Testis (tissue), 3 donors: ENCODE data around the gene PIEZO2. TPM values are rescaled to one million over a fixed set of nuclear protein-coding genes. Genes with fewer than 3 reads are reported as not detected.

Source experiments
- DNase-seq: peaks from one replicate; pipeline ENCODE4 v3.0.0-alpha.2; 2019
- H3K27ac ChIP-seq, 2 donors: fragments of 200-600 bp; sonication (generic); one replicate each; pipeline ENCODE4 v1.5.1; 2019
- H3K27me3 ChIP-seq: fragments of 200-600 bp; sonication (generic); one replicate; pipeline ENCODE4 v1.5.1; 2019
- H3K36me3 ChIP-seq: fragments of 200-600 bp; sonication (generic); one replicate; pipeline ENCODE4 v1.5.1; 2017; ENCODE audit warnings: low read depth; ENCODE audit errors: missing control alignments
- H3K4me1 ChIP-seq: fragments of 200-600 bp; sonication (generic); one replicate; pipeline ENCODE4 v1.5.1; 2019
- H3K4me3 ChIP-seq, 2 donors: fragments of 200-600 bp; sonication (generic); one replicate each; pipeline ENCODE4 v1.5.1; 2017 to 2019
- H3K9me3 ChIP-seq: fragments of 200-600 bp; sonication (generic); one replicate; pipeline ENCODE4 v1.5.1; 2017
- POLR2A ChIP-seq: fragments of 450-650 bp; IDR thresholded peaks from one replicate; pipeline ENCODE4 v1.6.1; 2017; ENCODE audit warnings: antibody characterized with exemption, mild to moderate bottlenecking, moderate library complexity
- WGBS, 2 donors: methylation state at CpG; one replicate each; pipeline ENCODE4 v1.1.5; 2018; 5-methylcytosine and 5-hydroxymethylcytosine counted together
- intact Hi-C: fragments of 100-400 bp; cut with DNase I; formaldehyde crosslinking; loops from one replicate; pipeline ENCODE4 v1.15.1; 2023; ENCODE audit warnings: low total_unique reads
- polyA plus RNA-seq: library from polyadenylated mRNA; stranded (reverse); fragments of 350-450 nt; fragmentation: Illumina TruSeq; extraction: RNeasy Lipid Tissue Mini Kit (QIAGEN cat#74804); gene quantifications from one replicate; pipeline ENCODE4 v1.2.3, GENCODE V29; 2014; ENCODE audit warnings: low read depth, low replicate concordance; ENCODE audit not compliant: insufficient read depth
- total RNA-seq, 2 donors: library from RNA; depleted of rRNA; stranded (reverse); fragments of >200 nt; gene quantifications; one replicate each; pipeline ENCODE4 v1.2.3, GENCODE V29; 2016
- TF ChIP-seq, protein P1 (sequence below), 3 experiments: fragments of 450-650 bp in 2 of 3; fragments of 200-600 bp in 1 of 3; sonication (generic) in 1 of 3; IDR thresholded peaks; one replicate each; pipeline ENCODE4 v1.5.1; 2016 to 2019; ENCODE audit warnings: antibody characterized with exemption in 3 of 3, mild to moderate bottlenecking in 2 of 3, moderate library complexity in 1 of 3

Gene PIEZO2
- total and polyA plus RNA-seq, 3 donors from 2014 or later: 2.3 to 3.5 (median 3.0) TPM

DNA sequence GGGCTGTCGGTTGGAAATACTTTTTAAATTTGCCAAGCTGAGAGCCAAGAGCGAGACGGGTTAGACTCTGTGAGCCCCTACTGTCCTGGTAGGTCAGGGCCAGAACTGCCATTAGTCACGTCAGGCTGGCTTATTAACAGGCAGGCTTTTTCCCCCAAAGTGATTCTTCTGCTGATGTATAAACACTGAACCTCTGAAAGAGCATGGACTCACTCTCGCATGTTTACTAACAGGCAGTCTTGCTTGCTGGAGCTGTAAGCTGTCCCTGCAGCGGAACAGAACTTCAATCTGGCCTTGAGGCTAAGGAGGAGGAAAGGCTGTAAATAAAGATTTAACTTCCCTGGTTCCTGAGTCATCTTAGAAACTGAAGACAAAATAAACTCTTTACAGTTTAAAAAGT lies 288.4 kb downstream of the PIEZO2 start:
- Histone ChIP-seq H3K27ac (no peak overlapping the region), H3K36me3 (no peaks in the 10 kb centered on the region), H3K4me3 (no peak overlapping the region), H3K27me3 (no peaks in the 10 kb centered on the region), H3K4me1 (peaks cover 5% of the 10 kb centered on the region), H3K9me3 (no peaks in the 10 kb centered on the region)
- peak; percentile 29 for DNase-seq
- intact Hi-C loops: no loop called here
- WGBS, 2 donors: 36 to 57% methylated on average over 6 of the region's 6 CpGs
- TF ChIP-seq, protein P1, sequence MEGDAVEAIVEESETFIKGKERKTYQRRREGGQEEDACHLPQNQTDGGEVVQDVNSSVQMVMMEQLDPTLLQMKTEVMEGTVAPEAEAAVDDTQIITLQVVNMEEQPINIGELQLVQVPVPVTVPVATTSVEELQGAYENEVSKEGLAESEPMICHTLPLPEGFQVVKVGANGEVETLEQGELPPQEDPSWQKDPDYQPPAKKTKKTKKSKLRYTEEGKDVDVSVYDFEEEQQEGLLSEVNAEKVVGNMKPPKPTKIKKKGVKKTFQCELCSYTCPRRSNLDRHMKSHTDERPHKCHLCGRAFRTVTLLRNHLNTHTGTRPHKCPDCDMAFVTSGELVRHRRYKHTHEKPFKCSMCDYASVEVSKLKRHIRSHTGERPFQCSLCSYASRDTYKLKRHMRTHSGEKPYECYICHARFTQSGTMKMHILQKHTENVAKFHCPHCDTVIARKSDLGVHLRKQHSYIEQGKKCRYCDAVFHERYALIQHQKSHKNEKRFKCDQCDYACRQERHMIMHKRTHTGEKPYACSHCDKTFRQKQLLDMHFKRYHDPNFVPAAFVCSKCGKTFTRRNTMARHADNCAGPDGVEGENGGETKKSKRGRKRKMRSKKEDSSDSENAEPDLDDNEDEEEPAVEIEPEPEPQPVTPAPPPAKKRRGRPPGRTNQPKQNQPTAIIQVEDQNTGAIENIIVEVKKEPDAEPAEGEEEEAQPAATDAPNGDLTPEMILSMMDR (IDR thresholded peaks at IDR 0.05): no peak
- TF ChIP-seq POLR2A: no peak

GRCh38 chr18:10860382-10860781 lies 289.0 kb downstream of the PIEZO2 start:
- Histone ChIP-seq H3K4me1 (peaks cover 5% of the 10 kb centered on the region), H3K36me3 (no peaks in the 10 kb centered on the region), H3K4me3 (no peak overlapping the region), H3K27ac (no peak overlapping the region), H3K27me3 (no peaks in the 10 kb centered on the region), H3K9me3 (no peaks in the 10 kb centered on the region)
- intact Hi-C loops: no loop called here
- TF ChIP-seq, protein P1 (IDR thresholded peaks at IDR 0.05): no peak
- no peak for TF ChIP-seq POLR2A
- no peak for DNase-seq
- WGBS, 2 donors: 77 to 80% methylated on average over 4 of the region's 4 CpGs

- intact Hi-C loops: loop anchor here (10.0 kb wide), 2 partner anchors 186 to 696 kb away; no protein-coding TSS in a partner anchor
- Histone ChIP-seq H3K27me3 (no peaks in the 10 kb centered on the region), H3K27ac (no peak overlapping the region), H3K36me3 (no peaks in the 10 kb centered on the region), H3K9me3 (no peaks in the 10 kb centered on the region), H3K4me3 (no peak overlapping the region), H3K4me1 (peaks cover 5% of the 10 kb centered on the region)
- no peak for TF ChIP-seq POLR2A
- TF ChIP-seq, protein P1 (IDR thresholded peaks at IDR 0.05): no peak
- DNase-seq: no peak
- WGBS, 2 donors: 93% methylated on average over 4 of the region's 4 CpGs
Observed at GRCh38 chr18:10858477-10858876, 290.9 kb downstream of the PIEZO2 start.

DNA sequence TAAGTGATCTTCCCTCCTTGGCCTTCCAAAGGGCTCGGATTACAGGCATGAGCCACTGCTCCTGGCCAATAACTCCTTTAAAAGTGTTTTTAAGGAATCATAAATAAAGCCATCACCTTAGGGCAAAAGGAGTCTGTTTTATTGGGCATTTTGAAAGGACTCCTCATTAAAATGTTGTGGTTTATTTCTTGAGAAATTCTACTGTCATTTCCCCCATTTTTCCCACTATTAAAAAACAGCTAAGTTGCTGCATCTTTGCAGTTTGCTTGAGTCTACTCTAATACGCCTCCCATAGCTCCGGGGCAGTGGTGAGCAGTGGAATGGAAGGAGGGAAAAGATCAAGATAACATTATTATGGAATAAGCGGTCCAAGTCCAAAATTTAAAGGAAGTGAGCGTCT lies 293.2 kb downstream of the PIEZO2 start:
- intact Hi-C loops: loop anchor here (10.0 kb wide), 2 partner anchors 189 to 699 kb away; no protein-coding TSS in a partner anchor
- DNase-seq: no peak
- Histone ChIP-seq H3K27me3 (no peaks in the 10 kb centered on the region), H3K4me3 (no peak overlapping the region), H3K9me3 (no peaks in the 10 kb centered on the region), H3K36me3 (no peaks in the 10 kb centered on the region), H3K27ac (no peak overlapping the region), H3K4me1 (peaks cover 4% of the 10 kb centered on the region)
- TF ChIP-seq, protein P1 (IDR thresholded peaks at IDR 0.05): no peak
- TF ChIP-seq POLR2A: no peak
- WGBS, 2 donors: 81 to 86% methylated on average over 5 of the region's 5 CpGs
